ENCODE measurements around the gene SERTAD3.
A peak's percentile ranks its signal among the peaks of the same experiment; 100 is the strongest.
"Not testable (repeated sequence)": the region's sequence is repeated elsewhere in the genome, so short reads cannot be mapped to it uniquely, and the experiment has no call there.

The SERTAD3 gene

DNA sequence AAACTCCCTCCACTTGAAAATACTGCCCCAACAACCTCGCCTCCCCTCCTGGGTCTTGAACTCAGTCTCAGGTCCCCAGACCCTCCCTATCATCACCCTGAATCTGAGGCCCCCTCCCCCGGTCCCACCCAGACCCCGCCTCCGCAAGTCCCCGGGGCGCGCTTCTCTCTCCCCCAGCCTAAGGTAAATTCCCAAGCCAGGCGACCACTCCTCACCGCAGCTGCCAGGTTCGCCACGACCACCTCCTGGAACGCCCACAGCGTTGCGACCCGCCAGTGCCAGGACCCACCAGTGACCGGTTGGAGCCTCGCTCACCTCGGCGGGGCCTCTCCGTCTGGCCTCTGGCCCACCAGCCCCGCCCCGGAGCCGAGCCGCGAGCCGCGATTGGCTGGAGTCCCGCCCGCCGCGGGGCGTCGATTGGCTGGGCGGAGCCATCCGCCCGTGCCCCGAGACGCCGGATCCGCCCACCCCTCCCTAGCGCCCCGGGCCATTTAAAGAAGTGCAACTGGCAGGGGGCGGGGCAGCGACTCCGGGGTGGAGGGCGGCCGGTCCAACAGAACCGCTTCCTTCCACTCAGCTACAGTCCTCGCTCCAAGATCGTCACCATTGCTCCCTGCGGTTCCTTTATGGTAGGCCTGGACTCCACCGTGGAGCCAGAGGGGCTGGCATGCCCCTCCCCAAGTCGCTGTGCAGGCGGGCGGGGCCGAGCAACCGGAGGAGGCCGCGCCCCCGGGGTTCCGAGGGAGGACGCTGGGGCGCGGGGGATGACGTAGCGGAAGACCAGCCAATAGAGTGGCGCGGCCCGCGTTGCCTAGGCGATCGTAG lies at the start of gene SERTAD3:
Gene SERTAD3 (minus strand): TSS at position 336 of the 825 bp plus-strand sequence. CDS start 2,255 bp downstream, outside the sequence.
- no peak for FAIRE-seq

DNA sequence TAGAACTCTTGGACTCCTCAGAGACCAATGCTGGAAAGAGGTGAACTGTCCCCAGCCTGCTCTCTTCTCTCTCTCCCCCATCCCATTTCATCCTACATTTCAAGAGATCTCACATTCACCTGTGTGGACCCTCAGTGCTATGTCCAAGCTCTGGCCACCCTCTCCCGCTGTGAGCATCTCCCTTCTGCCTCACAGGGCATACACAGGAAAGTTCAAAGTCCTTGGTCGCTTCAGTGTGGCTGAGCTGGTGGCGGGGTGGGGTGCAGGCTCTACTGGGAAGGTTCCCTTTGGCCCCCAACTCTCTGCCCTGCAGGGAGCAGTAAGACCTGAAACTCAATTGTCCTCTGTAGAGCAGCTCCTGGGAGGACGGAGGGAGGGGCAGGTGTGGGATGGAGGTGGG lies 49.6 kb upstream of the SERTAD3 start:
- FAIRE-seq = no peak

- FAIRE-seq = no peak
Measured at GRCh38 chr19:40492274-40492673, 48.1 kb upstream of the SERTAD3 start.

- no peak for FAIRE-seq
Measured at GRCh38 chr19:40489882-40490230, 45.7 kb upstream of the SERTAD3 start.

- FAIRE-seq = no peak
Measured at GRCh38 chr19:40486017-40486416, 41.9 kb upstream of the SERTAD3 start.

- not testable (repeated sequence) for FAIRE-seq
Measured at GRCh38 chr19:40475878-40476644, 31.9 kb upstream of the SERTAD3 start.

GRCh38 chr19:40474737-40475136 lies 30.6 kb upstream of the SERTAD3 start:
- no peak for FAIRE-seq

DNA sequence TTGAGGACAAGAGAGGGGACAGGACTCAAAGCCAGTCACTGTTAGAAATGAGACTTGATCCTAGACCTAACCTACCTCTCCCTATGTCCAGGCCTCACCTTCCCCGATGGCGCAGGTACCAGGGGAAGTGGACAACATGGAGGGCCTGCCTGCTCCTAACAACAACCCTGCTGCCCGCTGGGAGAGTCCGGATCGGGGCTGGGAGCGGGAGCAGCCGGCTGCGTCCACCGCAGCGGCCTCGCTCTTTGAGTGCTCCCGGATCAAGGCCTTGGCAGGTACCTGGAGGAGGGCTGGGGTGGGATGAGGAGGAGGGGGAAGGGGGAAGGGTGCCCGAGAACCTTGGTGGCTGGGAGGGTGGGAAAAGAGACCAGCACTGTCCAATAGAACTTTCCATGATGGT lies 28.4 kb upstream of the SERTAD3 start:
- no peak for FAIRE-seq

GRCh38 chr19:40471111-40471510 lies 27.0 kb upstream of the SERTAD3 start:
- no peak for FAIRE-seq

DNA sequence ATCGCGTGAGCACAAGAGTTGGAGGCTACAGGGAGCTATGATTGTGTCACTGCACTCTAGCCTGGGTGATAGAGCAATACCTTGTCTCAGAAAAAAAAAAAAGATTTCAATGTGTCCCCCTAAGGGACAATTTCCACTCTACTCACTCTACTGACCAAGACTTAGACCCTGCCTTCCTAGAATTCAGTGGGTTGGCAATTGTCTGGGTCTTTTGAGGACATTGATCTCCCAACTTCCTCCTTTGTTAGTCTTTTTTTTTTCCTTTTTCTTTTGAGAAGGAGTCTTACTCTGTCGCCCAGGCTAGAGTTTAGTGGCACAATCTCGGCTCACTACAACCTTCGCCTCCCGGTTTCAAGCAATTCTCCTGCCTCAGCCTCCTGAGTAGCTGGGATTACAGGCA lies 24.9 kb upstream of the SERTAD3 start:
- no peak for FAIRE-seq

GRCh38 chr19:40466985-40467734 lies 23.0 kb upstream of the SERTAD3 start, which contains the start of gene SPTBN4:
SPTBN4 (plus strand) TSS chr19:40467001; CDS start chr19:40472622, 5,621 bp downstream.
- no peak for FAIRE-seq

GRCh38 chr19:40466219-40466984 lies 22.3 kb upstream of the SERTAD3 start:
- no peak for FAIRE-seq

DNA sequence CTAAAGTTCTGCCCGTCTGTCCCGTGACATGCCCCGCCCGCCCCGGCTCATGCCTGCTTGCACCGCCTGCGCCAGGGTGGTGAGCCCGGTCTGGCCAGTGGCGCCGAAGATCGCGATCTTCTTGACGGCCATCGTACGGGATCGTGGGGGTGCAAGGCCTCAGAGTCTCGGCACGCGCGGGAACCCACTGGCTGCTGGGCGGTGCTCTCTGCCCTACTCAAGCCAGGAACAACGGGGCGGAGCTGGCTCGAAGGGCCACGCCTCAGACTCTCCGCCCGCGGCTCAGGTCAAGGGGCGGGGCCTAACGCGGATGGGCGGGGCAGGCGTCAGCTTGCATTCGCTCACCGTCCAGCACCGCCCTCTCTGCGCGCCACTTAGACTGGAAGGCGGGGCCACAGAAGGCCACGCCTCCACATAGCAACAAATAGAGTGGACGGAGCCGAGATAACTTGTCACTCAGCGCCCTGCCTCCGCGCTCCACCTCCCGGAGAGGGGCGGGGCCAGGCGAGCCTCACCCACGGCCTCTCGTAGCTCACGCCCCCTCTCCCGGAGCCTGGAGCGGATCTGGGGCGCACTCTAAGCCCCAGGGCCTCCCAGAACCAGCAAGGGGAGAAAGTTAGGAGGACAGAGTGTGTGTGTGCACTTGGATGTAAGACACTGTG lies 21.6 kb upstream of the SERTAD3 start, which contains the start of gene BLVRB:
Gene BLVRB (minus strand): TSS at position 189 of the 662 bp plus-strand sequence. CDS start 57 bp downstream, at position 132.
- peak; percentile 33 for FAIRE-seq

- FAIRE-seq = no peak
Measured at GRCh38 chr19:40465025-40465556, 21.0 kb upstream of the SERTAD3 start.

GRCh38 chr19:40464059-40465024 lies 20.2 kb upstream of the SERTAD3 start:
- no peak for FAIRE-seq

GRCh38 chr19:40463587-40464037 lies 19.5 kb upstream of the SERTAD3 start:
- not testable (repeated sequence) for FAIRE-seq

DNA sequence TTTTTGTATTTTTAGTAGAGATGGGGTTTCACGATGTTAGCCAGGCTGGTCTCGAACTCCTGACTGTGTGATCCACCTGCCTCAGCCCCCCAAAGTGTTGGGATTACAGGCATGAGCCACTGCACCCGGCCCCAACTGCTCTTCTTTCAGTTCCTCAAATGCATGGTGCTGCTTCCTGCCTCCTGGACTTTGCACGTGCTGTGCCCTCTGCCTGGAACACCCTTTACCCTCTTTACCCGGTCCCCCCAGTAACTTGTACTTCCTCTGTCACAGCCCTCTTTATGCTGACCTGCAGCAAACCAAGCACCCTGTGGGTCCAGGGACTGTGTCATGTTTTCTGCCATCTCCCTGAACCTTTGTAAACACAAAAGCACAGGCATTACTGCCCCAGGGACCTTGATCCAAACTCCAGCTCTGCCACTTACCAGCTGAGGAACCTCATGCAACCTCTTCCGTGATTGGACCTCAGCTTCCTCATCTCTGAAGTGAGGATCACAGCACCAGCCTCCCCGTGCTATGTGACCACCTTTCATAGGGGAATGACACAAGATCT lies 17.6 kb upstream of the SERTAD3 start:
- FAIRE-seq = no peak

- FAIRE-seq = no peak
Measured at GRCh38 chr19:40460185-40460584, 16.1 kb upstream of the SERTAD3 start.

- FAIRE-seq = no peak
Measured at GRCh38 chr19:40458597-40458974, 14.5 kb upstream of the SERTAD3 start.
